Right atrium auricular region (tissue), 2 donors: ENCODE measurements around the gene ZNF273. TPM values are rescaled to one million over a fixed set of nuclear protein-coding genes. Genes with fewer than 3 reads are reported as not detected.
"Not testable (repeated sequence)": the region's sequence is repeated elsewhere in the genome, so short reads cannot be mapped to it uniquely, and the experiment has no call there.

Source experiments
- DNase-seq: peaks from one replicate; pipeline ENCODE4 v3.0.0-alpha.2; 2019; ENCODE audit warnings: low spot score
- H3K27ac ChIP-seq, 2 donors: fragments of 200-600 bp; sonication (generic); 1 replicate in 1 of 2; 2 replicates in 1 of 2; pipeline ENCODE4 v1.5.1; 2016 to 2019
- H3K27me3 ChIP-seq, 2 donors: fragments of 200-600 bp; sonication (generic); one replicate each; pipeline versions ENCODE4 v1.5.1 to v1.6.0; 2017 to 2019
- H3K36me3 ChIP-seq: fragments of 200-600 bp; sonication (generic); one replicate; pipeline ENCODE4 v1.5.1; 2016
- H3K4me1 ChIP-seq, 2 donors: fragments of 200-600 bp; sonication (generic); one replicate each; pipeline versions ENCODE4 v1.5.1 to v1.6.0; 2017 to 2019
- H3K4me3 ChIP-seq, 2 donors: fragments of 200-600 bp; sonication (generic); 1 replicate in 1 of 2; 2 replicates in 1 of 2; pipeline ENCODE4 v1.5.1; 2017 to 2019; ENCODE audit warnings: mild to moderate bottlenecking in 1 of 2, moderate library complexity in 1 of 2
- H3K9me3 ChIP-seq, 2 donors: fragments of 200-600 bp; sonication (generic); one replicate each; pipeline ENCODE4 v1.5.1; 2019
- total RNA-seq, 2 donors: library from RNA; depleted of rRNA; stranded (reverse); fragments of >200 nt; gene quantifications; one replicate each; pipeline ENCODE4 v1.1.0, GENCODE V29; 2016
- TF ChIP-seq, protein P1 (sequence below), 2 donors: fragments of 200-600 bp; sonication (generic); IDR thresholded peaks; one replicate each; pipeline ENCODE4 v1.5.1; 2019; ENCODE audit warnings: antibody characterized with exemption in 2 of 2

The ZNF273 gene
- 1 to 10 TPM; 1.1 to 1.6 TPM for total RNA-seq

DNA sequence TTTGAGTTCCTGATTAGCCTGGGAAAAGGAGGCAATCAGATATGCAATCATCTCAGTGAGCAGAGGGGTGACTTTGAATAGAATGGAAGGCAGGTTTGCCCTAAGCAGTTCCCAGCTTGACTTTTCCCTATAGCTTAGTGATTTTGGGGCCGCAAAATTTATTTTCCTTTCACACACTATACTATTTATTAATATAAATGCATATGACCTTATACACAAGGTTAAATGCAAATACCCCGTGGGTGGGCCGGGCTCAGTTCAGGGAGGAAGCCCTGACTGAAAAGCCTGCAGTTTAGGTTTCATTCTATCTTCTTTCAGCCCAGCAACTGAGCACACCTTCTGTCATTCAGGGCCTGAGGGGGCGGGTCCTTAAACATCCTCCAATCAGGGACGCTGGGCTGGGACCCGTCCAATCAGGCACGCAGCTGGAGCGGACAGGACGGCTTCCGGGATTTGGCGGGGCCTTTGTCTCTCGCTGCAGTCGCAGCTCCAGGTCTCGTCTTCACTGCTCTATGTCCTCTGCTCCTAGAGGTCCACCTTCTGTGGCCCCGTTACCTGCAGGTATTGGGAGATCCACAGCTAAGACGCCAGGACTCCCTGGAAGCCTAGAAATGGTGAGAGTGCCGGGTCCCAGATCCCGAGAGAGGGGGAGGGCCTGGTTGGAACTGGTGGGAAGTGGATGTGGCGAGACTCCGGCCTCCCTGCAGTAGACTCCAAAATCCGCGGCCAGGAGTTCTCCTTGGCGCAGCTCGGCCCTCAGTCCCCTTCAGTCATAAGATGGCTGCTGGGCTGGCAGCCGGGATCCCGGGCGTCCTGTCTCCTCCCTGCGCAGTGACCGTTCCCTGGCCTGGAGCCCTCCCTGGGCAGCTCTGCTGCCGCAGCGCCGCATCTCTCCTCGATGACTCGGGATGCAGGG, at the start of gene ZNF273:
Gene ZNF273, plus strand, starts transcription at position 468 of the 916 bp plus-strand sequence. Its CDS starts 45 bp downstream, at position 513.
- H3K4me1 ChIP-seq = peaks cover 0 to 15% of the 10 kb centered on the region in 2 donors
- H3K9me3 ChIP-seq = no peaks in the 10 kb centered on the region
- no peaks in the 10 kb centered on the region for H3K27me3 ChIP-seq
- DNase-seq = peak; percentile 96
- no peaks in the 10 kb centered on the region for H3K36me3 ChIP-seq
- H3K4me3 ChIP-seq = peak within 1 kb of the TSS; percentile 76 to 79
- TF ChIP-seq, protein P1, sequence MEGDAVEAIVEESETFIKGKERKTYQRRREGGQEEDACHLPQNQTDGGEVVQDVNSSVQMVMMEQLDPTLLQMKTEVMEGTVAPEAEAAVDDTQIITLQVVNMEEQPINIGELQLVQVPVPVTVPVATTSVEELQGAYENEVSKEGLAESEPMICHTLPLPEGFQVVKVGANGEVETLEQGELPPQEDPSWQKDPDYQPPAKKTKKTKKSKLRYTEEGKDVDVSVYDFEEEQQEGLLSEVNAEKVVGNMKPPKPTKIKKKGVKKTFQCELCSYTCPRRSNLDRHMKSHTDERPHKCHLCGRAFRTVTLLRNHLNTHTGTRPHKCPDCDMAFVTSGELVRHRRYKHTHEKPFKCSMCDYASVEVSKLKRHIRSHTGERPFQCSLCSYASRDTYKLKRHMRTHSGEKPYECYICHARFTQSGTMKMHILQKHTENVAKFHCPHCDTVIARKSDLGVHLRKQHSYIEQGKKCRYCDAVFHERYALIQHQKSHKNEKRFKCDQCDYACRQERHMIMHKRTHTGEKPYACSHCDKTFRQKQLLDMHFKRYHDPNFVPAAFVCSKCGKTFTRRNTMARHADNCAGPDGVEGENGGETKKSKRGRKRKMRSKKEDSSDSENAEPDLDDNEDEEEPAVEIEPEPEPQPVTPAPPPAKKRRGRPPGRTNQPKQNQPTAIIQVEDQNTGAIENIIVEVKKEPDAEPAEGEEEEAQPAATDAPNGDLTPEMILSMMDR (IDR thresholded peaks at IDR 0.05) = no peak
- peak within 1 kb of the TSS in 1 of 2 donors; percentile 73 for H3K27ac ChIP-seq

DNA sequence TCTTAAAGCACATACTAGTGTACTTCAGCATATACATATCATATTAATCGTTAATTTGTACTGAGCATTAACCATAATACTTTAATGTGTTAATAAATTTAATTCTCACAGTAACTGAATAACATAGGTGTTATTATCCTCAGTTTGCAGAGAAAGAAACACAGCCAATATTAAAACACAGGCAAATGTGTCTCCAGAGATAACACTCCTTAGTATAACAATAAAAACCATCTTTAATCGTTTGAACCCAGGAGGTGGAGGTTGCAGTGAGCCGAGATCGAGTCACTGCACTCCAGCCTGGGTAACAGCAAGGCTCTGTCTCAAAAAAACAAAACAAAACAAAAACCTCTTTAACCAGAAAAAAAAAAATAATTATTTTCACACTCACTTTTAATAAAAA, 49.4 kb upstream of the ZNF273 start:
- H3K9me3 ChIP-seq = no peaks in the 10 kb centered on the region
- H3K27me3 ChIP-seq = no peaks in the 10 kb centered on the region
- no peaks in the 10 kb centered on the region for H3K4me1 ChIP-seq
- TF ChIP-seq, protein P1 (IDR thresholded peaks at IDR 0.05) = no peak
- H3K4me3 ChIP-seq = no peak overlapping the region
- no peak for DNase-seq
- H3K36me3 ChIP-seq = no peaks in the 10 kb centered on the region
- H3K27ac ChIP-seq = no peak overlapping the region

GRCh38 chr7:64854969-64855368, 48.1 kb upstream of the ZNF273 start:
- no peak overlapping the region for H3K27ac ChIP-seq
- H3K27me3 ChIP-seq = no peaks in the 10 kb centered on the region
- no peak overlapping the region for H3K4me3 ChIP-seq
- H3K36me3 ChIP-seq = no peaks in the 10 kb centered on the region
- no peaks in the 10 kb centered on the region for H3K9me3 ChIP-seq
- H3K4me1 ChIP-seq = no peaks in the 10 kb centered on the region
- no peak for DNase-seq
- TF ChIP-seq, protein P1 (IDR thresholded peaks at IDR 0.05) = no peak

- DNase-seq = peak; percentile 36
Observed at GRCh38 chr7:64863021-64863420, 40.1 kb upstream of the ZNF273 start.

DNA sequence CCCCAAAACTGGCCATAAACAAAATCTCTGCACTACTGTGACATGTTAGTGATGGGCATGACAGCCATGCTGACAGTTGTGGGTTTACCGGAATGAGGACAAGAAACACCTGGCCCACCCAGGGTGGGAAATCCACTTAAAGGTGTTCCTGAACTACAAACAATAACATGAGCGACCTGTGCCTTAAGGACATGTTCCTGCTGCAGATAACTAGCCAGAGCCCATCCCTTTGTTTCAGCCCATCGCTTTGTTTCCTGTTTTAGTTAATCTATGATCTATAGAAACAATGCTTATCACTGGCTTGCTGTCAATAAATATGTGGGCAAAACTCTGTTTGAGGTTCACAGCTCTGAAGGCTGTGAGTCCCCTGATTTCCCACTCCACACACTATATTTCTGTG, 39.5 kb upstream of the ZNF273 start:
- H3K27me3 ChIP-seq, H3K36me3 ChIP-seq, H3K4me1 ChIP-seq, H3K9me3 ChIP-seq, H3K27ac ChIP-seq, H3K4me3 ChIP-seq: not testable (repeated sequence)
- DNase-seq = peak; percentile 34

More at GRCh38 chr7:64863021-64863420, 40.1 kb upstream of the ZNF273 start:
- H3K4me3 ChIP-seq = no peak overlapping the region
- TF ChIP-seq, protein P1 (IDR thresholded peaks at IDR 0.05) = no peak
- no peaks in the 10 kb centered on the region for H3K9me3 ChIP-seq
- no peak overlapping the region for H3K27ac ChIP-seq
- H3K27me3 ChIP-seq = no peaks in the 10 kb centered on the region
- no peaks in the 10 kb centered on the region for H3K36me3 ChIP-seq
- H3K4me1 ChIP-seq = no peaks in the 10 kb centered on the region

GRCh38 chr7:64863969-64864368, 39.1 kb upstream of the ZNF273 start:
- no peaks in the 10 kb centered on the region for H3K27me3 ChIP-seq
- peak; percentile 28 for DNase-seq
- H3K27ac ChIP-seq = no peak overlapping the region
- H3K36me3 ChIP-seq = no peaks in the 10 kb centered on the region
- no peaks in the 10 kb centered on the region for H3K9me3 ChIP-seq
- H3K4me3 ChIP-seq = no peak overlapping the region
- H3K4me1 ChIP-seq = no peaks in the 10 kb centered on the region
- TF ChIP-seq, protein P1 (IDR thresholded peaks at IDR 0.05) = no peak
